Liver (tissue), 9 donors: Measurements from ENCODE around the gene TIMM29. TPM values are rescaled to one million over a fixed set of nuclear protein-coding genes. Genes with fewer than 3 reads are reported as not detected.

Experiments
- DNase-seq: peaks from one replicate; pipeline ENCODE4 v3.0.0-alpha.2; 2017; ENCODE audit warnings: low spot score
- H3K27ac ChIP-seq, 2 donors: one replicate each; pipeline ENCODE4 v1.7.0; 2013; ENCODE audit warnings: inconsistent platforms in 2 of 2, low read length in 2 of 2, control low read depth in 1 of 2, low read depth in 1 of 2, mild to moderate bottlenecking in 1 of 2
- H3K27me3 ChIP-seq, 4 donors: one replicate each; pipeline versions ENCODE4 v1.6.1 to v1.7.0; 2013; ENCODE audit warnings: low read length in 3 of 4, inconsistent platforms in 1 of 4, mild to moderate bottlenecking in 1 of 4, moderate library complexity in 1 of 4; ENCODE audit not compliant: control insufficient read depth in 4 of 4, insufficient read depth in 4 of 4
- H3K36me3 ChIP-seq, 4 donors: one replicate each; pipeline versions ENCODE4 v1.6.1 to v1.7.0; 2013; ENCODE audit warnings: low read length in 3 of 4, mild to moderate bottlenecking in 3 of 4, low read depth in 1 of 4, moderate library complexity in 1 of 4; ENCODE audit not compliant: control insufficient read depth in 4 of 4, insufficient read depth in 3 of 4
- H3K4me1 ChIP-seq, 4 donors: one replicate each; pipeline versions ENCODE4 v1.6.1 to v1.7.0; 2013; ENCODE audit warnings: low read length in 3 of 4, mild to moderate bottlenecking in 3 of 4, moderate library complexity in 1 of 4; ENCODE audit not compliant: control insufficient read depth in 4 of 4, insufficient read depth in 4 of 4
- H3K4me3 ChIP-seq, 3 donors: one replicate each; pipeline versions ENCODE4 v1.6.1 to v1.7.0; 2013; ENCODE audit warnings: low read length in 3 of 3, control low read depth in 1 of 3, low read depth in 1 of 3, mild to moderate bottlenecking in 1 of 3
- H3K9ac ChIP-seq, 2 donors: one replicate each; pipeline ENCODE4 v1.7.0; 2013; ENCODE audit warnings: low read length in 2 of 2, mild to moderate bottlenecking in 2 of 2, moderate library complexity in 2 of 2, control low read depth in 1 of 2, low read depth in 1 of 2
- H3K9me3 ChIP-seq, 4 donors: one replicate each; pipeline versions ENCODE4 v1.6.1 to v1.7.0; 2013; ENCODE audit warnings: low read length in 3 of 4; ENCODE audit not compliant: control insufficient read depth in 4 of 4
- ATF3 ChIP-seq: IDR thresholded peaks from 2 replicates; pipeline ENCODE4 v1.6.1; 2016; ENCODE audit warnings: antibody characterized with exemption
- CTCF ChIP-seq: fragments of 150-350 bp; IDR thresholded peaks from 2 replicates; pipeline ENCODE4 v1.5.1; 2017; ENCODE audit warnings: improper control_type of control experiment, low read depth, low read length; ENCODE audit not compliant: missing input control
- EGR1 ChIP-seq, 2 donors: IDR thresholded peaks; 2 replicates each; pipeline ENCODE4 v1.6.1; 2016 to 2018; ENCODE audit warnings: antibody characterized with exemption in 2 of 2, low read depth in 2 of 2
- FOXA1 ChIP-seq: IDR thresholded peaks from 2 replicates; pipeline ENCODE4 v1.6.1; 2016; ENCODE audit warnings: antibody characterized with exemption
- FOXA2 ChIP-seq: IDR thresholded peaks from 2 replicates; pipeline ENCODE4 v1.6.1; 2016; ENCODE audit warnings: antibody characterized with exemption
- GABPA ChIP-seq, 2 donors: IDR thresholded peaks in 1 of 2; conservative IDR thresholded peaks in 1 of 2; 2 replicates each; pipeline ENCODE4 v1.6.1; 2016; ENCODE audit warnings: antibody characterized with exemption in 2 of 2, mild to moderate bottlenecking in 1 of 2, moderate library complexity in 1 of 2
- HNF4A ChIP-seq, 2 donors: conservative IDR thresholded peaks; 2 replicates each; pipeline ENCODE4 v1.6.1; 2016; ENCODE audit warnings: antibody characterized with exemption in 2 of 2, mild to moderate bottlenecking in 2 of 2
- HNF4G ChIP-seq: IDR thresholded peaks from 2 replicates; pipeline ENCODE4 v1.6.1; 2016; ENCODE audit warnings: antibody characterized with exemption
- JUND ChIP-seq, 2 donors: IDR thresholded peaks; 2 replicates each; pipeline ENCODE4 v1.6.1; 2016; ENCODE audit warnings: antibody characterized with exemption in 2 of 2
- NR2F2 ChIP-seq: IDR thresholded peaks from 2 replicates; pipeline ENCODE4 v1.6.1; 2016; ENCODE audit warnings: antibody characterized with exemption
- RAD21 ChIP-seq, 2 donors: IDR thresholded peaks; 2 replicates each; pipeline ENCODE4 v1.6.1; 2016; ENCODE audit warnings: antibody characterized with exemption in 2 of 2, mild to moderate bottlenecking in 2 of 2
- REST ChIP-seq: IDR thresholded peaks from 2 replicates; pipeline ENCODE4 v1.6.1; 2016; ENCODE audit warnings: antibody characterized with exemption, mild to moderate bottlenecking
- RXRA ChIP-seq, 2 donors: IDR thresholded peaks; 2 replicates each; pipeline ENCODE4 v1.6.1; 2017 to 2018; ENCODE audit warnings: antibody characterized with exemption in 2 of 2, mild to moderate bottlenecking in 1 of 2
- SP1 ChIP-seq: IDR thresholded peaks from 2 replicates; pipeline ENCODE4 v1.6.1; 2018; ENCODE audit warnings: antibody characterized with exemption, mild to moderate bottlenecking
- TAF1 ChIP-seq: conservative IDR thresholded peaks from 2 replicates; pipeline ENCODE4 v1.6.1; 2016; ENCODE audit warnings: antibody characterized with exemption, mild to moderate bottlenecking
- YY1 ChIP-seq: IDR thresholded peaks from 2 replicates; pipeline ENCODE4 v1.6.1; 2016; ENCODE audit warnings: antibody characterized with exemption, mild to moderate bottlenecking
- ZBTB33 ChIP-seq: IDR thresholded peaks from 2 replicates; pipeline ENCODE4 v1.6.1; 2016; ENCODE audit warnings: antibody characterized with exemption
- WGBS: extraction: QIAGEN DNeasy Blood & Tissue Kit; methylation state at CpG from one replicate; pipeline ENCODE4 v1.1.7; 2013; 5-methylcytosine and 5-hydroxymethylcytosine counted together
- polyA plus RNA-seq, 2 donors: library from polyadenylated mRNA; stranded (reverse) in 1 of 2; unstranded in 1 of 2; fragments of 200-250 nt in 1 of 2; fragments of >200 nt in 1 of 2; fragmentation: Nextera tagmentation in 1 of 2; extraction: Ambion mirVana in 1 of 2; gene quantifications; one replicate each; pipeline versions ENCODE4 v1.2.1 to v1.2.3, GENCODE V29; 2013 to 2015
- total RNA-seq, 2 donors: library from RNA; depleted of rRNA; stranded (reverse); fragments of >200 nt; gene quantifications; one replicate each; pipeline ENCODE4 v1.2.3, GENCODE V29; 2014
- donor health status: healthy.
- donor health status: healthy.
- donor health status: healthy.
- donor health status: healthy.
- donor health status: healthy.

The TIMM29 gene
- total and polyA plus RNA-seq, 4 donors, result 9.4 to 25.2 (median 14.6) TPM

GRCh38 chr19:10921910-10922637, 6.5 kb upstream of the TIMM29 start:
- Histone ChIP-seq H3K27ac (no peak overlapping the region), H3K4me1 (peaks cover 0 to 5% (median 2%) of the 10 kb centered on the region in 4 donors), H3K9me3 (no peaks in the 10 kb centered on the region), H3K9ac (no peak overlapping the region), H3K4me3 (no peak overlapping the region), H3K36me3 (peaks cover 6 to 56% (median 11%) of the 10 kb centered on the region in 4 donors), H3K27me3 (no peaks in the 10 kb centered on the region)
- 88% methylated on average over 33 of the region's 33 CpGs for WGBS
- TF ChIP-seq EGR1 (IDR thresholded peaks at IDR 0.05; ENCODE audit: low read depth in 2 of 2) (no peak), RAD21 (IDR thresholded peaks at IDR 0.05) (no peak), HNF4A (conservative IDR thresholded peaks at IDR 0.05) (no peak), GABPA (IDR thresholded peaks at IDR 0.05 in 1 of 2, conservative IDR thresholded peaks at IDR 0.05 in 1 of 2) (no peak), RXRA (IDR thresholded peaks at IDR 0.05) (no peak), ZBTB33 (no peak), JUND (IDR thresholded peaks at IDR 0.05) (no peak), NR2F2 (no peak), HNF4G (no peak), FOXA2 (no peak), CTCF (no peak), REST (no peak), ATF3 (no peak), YY1 (no peak), FOXA1 (no peak)
- DNase-seq, result no peak

- WGBS, result 93% methylated on average over 13 of the region's 13 CpGs
- Histone ChIP-seq H3K36me3 (peaks cover 6 to 56% (median 11%) of the 10 kb centered on the region in 4 donors), H3K4me1 (peaks cover 2 to 11% (median 7%) of the 10 kb centered on the region in 4 donors), H3K4me3 (no peak overlapping the region), H3K27ac (no peak overlapping the region), H3K27me3 (no peaks in the 10 kb centered on the region), H3K9me3 (no peaks in the 10 kb centered on the region), H3K9ac (no peak overlapping the region)
- DNase-seq, result no peak
- TF ChIP-seq GABPA (IDR thresholded peaks at IDR 0.05 in 1 of 2, conservative IDR thresholded peaks at IDR 0.05 in 1 of 2), result no peak
- no peak for TF ChIP-seq ATF3
- no peak for TF ChIP-seq SP1
- no peak for TF ChIP-seq FOXA2
- TF ChIP-seq NR2F2, result no peak
- TF ChIP-seq REST, result no peak
- TF ChIP-seq TAF1, result no peak
- TF ChIP-seq CTCF, result no peak
- no peak for TF ChIP-seq HNF4A (conservative IDR thresholded peaks at IDR 0.05)
- no peak for TF ChIP-seq YY1
- TF ChIP-seq FOXA1, result no peak
These were observed 6.0 kb upstream of the TIMM29 start for GRCh38 chr19:10922638-10923014.
